NCI-H2081 treated with DMSO at 0.1 percent for 48 hours (cell line): Measurements from ENCODE around the gene RALGDS.
"Not testable (repeated sequence)": the region's sequence is repeated elsewhere in the genome, so short reads cannot be mapped to it uniquely, and the experiment has no call there.

Experiments
- DNase-seq: peaks from one replicate; lab custom pipeline; 2025; lab: John Stamatoyannopoulos, UW

Gene RALGDS

DNA sequence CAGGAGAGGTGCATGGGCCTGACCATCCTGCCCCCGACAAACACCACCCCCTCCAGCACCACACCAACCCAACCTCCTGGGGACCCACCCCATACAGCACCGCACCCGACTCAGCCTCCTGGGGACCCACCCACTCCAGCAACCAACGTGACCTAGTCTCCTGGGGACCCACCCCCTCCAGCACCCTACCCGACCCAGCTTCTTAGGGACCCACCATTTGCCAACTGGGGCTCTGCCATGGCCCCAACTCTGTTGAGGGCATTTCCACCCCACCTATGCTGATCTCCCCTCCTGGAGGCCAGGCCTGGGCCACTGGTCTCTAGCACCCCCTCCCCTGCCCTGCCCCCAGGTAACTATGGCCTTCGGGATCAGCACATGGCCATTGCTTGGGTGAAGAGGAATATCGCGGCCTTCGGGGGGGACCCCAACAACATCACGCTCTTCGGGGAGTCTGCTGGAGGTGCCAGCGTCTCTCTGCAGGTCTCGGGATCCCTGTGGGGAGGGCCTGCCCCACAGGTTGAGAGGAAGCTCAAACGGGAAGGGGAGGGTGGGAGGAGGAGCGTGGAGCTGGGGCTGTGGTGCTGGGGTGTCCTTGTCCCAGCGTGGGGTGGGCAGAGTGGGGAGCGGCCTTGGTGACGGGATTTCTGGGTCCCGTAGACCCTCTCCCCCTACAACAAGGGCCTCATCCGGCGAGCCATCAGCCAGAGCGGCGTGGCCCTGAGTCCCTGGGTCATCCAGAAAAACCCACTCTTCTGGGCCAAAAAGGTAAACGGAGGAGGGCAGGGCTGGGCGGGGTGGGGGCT lies 54.7 kb downstream of the RALGDS start:
- no peak for DNase-seq

DNA sequence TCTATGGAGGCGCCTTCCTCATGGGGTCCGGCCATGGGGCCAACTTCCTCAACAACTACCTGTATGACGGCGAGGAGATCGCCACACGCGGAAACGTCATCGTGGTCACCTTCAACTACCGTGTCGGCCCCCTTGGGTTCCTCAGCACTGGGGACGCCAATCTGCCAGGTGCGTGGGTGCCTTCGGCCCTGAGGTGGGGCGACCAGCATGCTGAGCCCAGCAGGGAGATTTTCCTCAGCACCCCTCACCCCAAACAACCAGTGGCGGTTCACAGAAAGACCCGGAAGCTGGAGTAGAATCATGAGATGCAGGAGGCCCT lies 56.0 kb downstream of the RALGDS start:
- DNase-seq = no peak

DNA sequence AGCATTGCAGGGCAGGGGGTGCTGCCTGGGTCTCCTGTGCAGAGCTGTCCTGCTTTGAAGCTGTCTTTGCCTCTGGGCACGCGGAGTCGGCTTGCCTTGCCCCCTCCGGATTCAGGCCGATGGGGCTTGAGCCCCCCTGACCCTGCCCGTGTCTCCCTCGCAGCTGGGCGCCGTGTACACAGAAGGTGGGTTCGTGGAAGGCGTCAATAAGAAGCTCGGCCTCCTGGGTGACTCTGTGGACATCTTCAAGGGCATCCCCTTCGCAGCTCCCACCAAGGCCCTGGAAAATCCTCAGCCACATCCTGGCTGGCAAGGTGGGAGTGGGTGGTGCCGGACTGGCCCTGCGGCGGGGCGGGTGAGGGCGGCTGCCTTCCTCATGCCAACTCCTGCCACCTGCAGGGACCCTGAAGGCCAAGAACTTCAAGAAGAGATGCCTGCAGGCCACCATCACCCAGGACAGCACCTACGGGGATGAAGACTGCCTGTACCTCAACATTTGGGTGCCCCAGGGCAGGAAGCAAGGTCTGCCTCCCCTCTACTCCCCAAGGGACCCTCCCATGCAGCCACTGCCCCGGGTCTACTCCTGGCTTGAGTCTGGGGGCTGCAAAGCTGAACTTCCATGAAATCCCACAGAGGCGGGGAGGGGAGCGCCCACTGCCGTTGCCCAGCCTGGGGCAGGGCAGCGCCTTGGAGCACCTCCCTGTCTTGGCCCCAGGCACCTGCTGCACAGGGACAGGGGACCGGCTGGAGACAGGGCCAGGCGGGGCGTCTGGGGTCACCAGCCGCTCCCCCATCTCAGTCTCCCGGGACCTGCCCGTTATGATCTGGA lies 56.6 kb downstream of the RALGDS start:
- no peak for DNase-seq

DNA sequence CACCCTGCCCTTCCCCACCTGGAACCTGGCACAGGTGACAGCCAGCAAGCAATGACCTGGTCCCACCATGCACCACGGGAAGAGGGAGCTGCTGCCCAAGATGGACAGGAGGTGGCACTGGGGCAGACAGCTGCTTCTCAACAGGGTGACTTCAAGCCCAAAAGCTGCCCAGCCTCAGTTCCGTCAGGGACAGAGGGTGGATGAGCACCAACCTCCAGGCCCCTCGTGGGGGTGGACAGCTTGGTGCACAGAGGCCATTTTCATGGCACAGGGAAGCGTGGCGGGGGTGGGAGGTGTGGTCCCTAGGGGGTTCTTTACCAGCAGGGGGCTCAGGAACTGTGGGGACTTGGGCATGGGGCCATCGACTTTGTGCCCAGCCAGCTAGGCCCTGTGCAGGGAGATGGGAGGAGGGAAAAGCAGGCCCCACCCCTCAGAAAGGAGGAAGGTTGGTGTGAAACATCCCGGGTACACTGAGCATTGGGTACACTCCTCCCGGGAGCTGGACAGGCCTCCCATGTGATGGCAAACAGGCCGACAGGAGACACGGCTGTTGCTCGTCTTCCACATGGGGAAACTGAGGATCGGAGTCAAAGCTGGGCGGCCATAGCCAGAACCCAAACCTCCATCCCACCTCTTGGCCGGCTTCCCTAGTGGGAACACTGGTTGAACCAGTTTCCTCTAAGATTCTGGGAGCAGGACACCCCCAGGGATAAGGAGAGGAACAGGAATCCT lies 57.4 kb downstream of the RALGDS start:
- DNase-seq = no peak

DNA sequence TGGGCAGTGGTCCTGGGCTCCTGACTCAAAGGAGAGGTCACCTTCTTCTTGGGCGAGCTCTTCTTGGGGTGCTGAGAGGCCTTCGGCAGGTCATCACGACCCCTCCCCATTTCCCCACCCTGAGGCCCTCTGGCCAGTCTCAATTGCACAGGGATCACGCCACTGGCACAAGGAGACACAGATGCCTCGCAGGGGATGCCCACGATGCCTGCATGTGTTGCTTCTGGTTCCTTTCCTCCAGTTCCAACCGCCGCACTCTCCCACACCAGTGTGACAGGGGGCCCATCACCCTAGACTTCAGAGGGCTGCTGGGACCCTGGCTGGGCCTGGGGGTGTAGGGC lies 57.9 kb downstream of the RALGDS start:
- no peak for DNase-seq

DNA sequence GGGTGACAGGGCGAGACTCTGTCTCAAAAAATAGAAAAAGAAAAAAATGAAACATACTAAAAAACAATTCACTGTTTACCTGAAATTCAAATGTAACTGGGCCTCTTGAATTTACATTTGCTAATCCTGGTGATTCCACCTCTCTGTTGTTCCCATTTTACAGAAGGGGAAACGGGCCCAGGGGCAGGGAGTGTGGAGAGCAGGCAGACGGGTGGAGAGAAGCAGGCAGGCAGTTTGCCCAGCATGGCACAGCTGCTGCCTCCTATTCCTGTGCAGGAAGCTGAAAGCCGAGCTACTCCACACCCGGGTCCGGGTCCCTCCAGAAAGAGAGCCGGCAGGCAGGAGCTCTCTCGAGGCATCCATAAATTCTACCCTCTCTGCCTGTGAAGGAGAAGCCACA lies 58.5 kb downstream of the RALGDS start:
- DNase-seq = not testable (repeated sequence)

DNA sequence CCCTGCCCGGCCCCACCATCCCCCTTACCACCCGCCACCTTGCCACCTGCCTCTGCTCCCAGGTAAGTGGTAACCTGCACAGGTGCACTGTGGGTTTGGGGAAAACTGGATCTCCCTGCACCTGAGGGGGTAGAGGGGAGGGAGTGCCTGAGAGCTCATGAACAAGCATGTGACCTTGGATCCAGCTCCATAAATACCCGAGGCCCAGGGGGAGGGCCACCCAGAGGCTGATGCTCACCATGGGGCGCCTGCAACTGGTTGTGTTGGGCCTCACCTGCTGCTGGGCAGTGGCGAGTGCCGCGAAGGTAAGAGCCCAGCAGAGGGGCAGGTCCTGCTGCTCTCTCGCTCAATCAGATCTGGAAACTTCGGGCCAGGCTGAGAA lies 59.3 kb downstream of the RALGDS start, which contains the start of gene CEL:
Gene CEL, plus strand, starts transcription at position 218 of the 382 bp plus-strand sequence. Its CDS starts 22 bp downstream, at position 240.
- DNase-seq = not testable (repeated sequence)

DNA sequence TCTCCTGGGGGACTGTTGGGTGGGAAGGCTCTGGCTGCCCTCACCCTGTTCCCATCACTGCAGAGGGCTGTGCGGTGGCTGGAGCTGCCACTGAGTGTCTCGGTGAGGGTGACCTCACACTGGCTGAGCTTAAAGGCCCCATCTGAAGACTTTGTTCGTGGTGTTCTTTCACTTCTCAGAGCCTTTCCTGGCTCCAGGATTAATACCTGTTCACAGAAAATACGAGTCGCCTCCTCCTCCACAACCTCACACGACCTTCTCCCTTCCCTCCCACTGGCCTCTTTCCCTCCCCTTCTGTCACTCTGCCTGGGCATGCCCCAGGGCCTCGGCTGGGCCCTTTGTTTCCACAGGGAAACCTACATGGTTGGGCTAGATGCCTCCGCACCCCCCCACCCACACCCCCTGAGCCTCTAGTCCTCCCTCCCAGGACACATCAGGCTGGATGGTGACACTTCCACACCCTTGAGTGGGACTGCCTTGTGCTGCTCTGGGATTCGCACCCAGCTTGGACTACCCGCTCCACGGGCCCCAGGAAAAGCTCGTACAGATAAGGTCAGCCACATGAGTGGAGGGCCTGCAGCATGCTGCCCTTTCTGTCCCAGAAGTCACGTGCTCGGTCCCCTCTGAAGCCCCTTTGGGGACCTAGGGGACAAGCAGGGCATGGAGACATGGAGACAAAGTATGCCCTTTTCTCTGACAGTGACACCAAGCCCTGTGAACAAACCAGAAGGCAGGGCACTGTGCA lies 59.8 kb downstream of the RALGDS start:
- DNase-seq = not testable (repeated sequence)

DNA sequence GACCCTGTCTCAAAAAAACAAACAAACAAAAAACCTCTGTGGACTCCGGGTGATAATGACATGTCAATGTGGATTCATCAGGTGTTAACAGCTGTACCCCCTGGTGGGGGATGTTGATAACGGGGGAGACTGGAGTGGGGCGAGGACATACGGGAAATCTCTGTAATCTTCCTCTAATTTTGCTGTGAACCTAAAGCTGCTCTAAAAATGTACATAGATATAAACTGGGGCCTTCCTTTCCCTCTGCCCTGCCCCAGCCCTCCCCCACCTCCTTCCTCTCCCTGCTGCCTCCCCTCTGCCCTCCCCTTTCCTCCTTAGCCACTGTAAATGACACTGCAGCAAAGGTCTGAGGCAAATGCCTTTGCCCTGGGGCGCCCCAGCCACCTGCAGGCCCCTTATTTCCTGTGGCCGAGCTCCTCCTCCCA lies 60.6 kb downstream of the RALGDS start:
- DNase-seq = no peak

DNA sequence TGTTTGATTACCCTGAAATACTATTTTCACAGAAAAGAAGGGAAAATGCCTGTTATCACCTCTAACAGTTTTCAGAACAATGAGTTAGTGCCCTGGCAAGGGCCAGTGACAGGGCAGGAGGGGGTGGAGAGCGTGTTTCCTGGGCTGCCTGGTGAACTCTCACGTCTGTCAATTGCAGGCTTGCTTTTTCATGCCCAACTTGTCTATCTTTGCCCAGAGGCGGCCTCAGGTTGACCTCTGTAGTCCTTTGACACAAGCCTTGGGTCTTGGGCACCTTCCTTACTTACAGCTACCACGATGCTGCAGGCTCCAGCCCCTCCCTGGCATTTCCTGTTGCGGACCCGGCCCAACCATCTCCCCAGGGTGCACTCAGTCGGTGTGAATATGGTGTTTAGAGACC lies 61.4 kb downstream of the RALGDS start:
- DNase-seq = no peak

DNA sequence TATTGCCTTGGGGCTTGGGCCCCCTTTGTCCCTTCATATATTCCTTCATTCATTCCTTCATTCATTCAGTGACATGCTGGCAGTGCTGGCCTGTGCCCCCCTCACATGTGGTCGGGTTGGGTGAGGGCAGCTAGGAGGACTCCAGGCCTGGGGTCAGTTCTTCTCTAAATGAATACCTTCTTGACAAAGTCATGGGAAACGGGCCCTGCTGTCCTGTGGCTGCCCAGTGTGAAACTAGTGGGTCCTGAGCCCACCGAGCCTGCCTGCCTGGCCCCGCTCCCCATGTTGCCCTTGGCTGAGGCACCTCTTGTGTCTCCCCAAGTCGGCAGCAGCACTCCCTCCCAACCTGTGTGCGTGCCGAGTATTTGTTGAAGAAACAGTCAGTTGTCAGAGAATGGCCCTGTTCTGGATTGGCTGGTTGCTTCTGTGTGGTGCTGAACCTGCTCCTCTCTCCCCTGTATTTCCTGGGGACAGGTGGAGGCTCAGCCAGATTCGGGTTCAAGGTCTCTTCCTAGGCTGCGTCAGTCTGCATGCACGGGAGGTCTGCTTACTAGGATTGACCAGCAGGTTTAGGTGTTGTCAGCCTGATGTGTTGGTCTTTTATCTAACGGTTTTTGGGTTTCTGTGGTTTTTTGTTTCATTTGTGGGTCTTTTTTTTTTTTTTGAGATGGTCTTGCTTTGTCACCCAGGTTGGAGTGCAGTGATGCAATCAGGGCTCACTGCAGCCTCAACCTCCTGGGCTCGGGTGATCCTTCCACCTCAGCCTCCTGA lies 62.3 kb downstream of the RALGDS start:
- no peak for DNase-seq

DNA sequence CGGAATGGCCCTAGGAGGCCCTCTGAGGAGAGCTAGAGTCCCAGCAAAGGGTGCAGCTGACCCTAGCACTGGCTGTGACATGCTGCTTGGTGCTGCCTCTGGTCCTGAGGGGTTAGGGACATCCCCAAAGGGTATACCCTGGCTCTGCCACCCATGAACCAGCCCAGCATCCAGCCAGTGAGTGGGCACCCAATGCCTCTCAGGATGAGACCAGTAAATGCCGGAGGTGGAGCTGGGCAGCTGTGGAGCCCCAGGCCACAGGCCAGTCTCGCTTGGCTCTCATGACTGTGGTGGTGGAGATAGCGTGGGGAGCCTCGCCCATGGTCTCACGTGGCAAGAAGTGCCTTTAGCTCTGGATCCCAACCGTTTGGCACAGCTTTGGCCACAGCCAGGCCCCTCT lies 63.0 kb downstream of the RALGDS start:
- DNase-seq = no peak

DNA sequence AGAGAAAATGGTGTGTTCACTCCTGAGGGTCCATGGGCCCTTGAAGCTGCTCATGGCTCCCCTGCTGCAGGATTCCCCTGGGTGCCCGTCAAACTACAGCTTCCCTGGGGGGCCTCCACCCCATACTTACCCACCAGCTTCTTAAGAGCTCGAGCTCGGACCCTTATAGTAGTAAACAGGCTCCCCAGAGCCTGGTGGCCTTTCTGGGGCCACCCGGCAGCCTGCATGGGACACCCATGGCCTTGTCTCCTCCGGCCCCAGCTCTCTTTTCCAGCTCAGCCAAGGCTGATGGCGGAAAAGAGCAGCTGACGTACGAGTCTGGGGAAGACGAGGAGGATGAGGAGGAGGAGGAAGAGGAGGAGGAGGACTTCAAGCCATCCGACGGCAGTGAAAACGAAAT lies 63.5 kb downstream of the RALGDS start:
- no peak for DNase-seq

DNA sequence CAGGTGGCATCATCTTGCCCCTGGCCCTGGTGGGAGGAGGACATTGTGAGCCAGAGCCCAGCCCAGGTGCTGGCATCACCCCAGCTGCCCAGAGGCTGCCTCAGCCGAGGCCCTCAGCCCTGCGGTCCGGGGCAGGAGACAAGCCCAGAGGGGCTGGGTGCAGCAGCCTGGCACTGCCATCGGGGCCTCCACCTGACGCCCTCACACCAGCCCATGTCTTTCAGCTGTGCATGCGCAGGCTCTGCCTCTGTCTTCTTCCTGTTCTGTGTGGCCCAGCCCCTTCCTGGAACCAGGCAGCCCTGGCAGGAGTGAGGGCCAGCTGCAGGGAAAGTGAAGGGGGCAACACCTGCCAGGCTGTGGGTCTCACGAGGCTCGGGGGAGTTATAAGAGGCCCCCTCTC lies 64.0 kb downstream of the RALGDS start:
- DNase-seq = no peak

DNA sequence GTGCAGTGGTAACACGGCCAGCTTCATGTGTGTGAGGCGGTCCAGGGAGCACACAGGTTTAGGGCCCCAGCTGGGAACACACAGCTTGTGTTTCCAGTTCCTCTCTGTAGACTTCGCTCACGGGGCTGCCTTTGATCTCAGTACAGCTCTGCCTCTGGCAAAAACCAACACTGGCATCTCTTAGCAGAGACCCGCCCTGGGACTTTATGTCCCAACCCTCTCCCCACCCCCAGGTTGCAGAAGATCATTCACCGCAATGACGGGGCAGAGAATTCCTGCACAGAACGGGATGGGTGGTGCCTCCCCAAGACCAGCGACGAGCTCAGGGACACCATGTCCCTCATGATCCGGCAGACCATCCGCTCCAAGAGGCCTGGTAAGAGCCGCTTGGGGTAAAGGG lies 64.5 kb downstream of the RALGDS start:
- no peak for DNase-seq

DNA sequence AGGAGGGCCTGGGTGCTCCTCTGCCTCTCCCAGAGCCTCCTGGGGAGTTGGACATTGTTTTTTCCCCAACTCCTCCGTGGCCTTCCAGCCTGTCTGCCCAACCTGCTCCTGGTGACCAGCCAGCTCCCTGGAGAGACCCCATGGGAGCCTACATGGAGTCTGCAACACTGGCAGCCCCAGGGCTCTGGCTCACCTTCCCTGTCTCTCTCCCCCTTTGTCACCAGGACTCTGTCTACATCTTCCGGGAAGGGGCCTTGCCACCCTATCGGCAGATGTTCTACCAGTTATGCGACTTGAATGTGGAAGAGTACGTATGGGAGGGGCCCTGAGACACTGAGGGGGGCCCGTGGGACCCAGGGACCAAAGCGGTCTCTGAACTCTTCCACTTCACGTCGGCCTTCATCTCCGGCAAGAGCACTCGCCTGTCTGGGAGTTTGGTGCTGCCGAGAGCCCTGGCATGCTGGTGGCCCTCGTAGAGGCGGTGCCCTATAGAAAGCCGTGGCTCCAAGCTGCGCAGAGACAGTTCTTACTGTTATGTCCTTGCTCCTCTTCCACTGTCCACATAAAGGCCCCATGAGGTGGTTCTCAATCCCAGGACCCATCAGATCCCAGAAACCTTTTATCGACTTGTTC lies 65.1 kb downstream of the RALGDS start:
- no peak for DNase-seq

DNA sequence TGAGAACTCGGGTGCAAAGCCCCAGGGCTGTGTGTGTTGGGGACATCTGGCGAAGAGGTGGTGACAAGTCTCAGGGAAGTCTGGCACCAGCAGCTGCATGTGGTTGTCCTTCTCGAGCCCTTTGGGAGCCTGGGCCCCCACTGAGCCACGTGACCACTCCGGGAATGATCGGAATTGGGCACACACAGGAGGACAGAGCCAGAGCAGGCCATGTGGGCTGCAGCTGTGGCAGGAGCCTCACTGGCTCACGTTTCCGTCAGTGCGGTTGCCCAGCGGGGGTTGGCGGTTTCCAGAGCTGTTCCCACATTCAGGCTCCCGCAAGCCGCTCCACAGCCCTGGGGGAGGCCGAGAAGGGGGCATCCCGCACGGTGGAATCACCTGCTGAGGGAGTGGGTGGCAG lies 66.1 kb downstream of the RALGDS start:
- DNase-seq = no peak

DNA sequence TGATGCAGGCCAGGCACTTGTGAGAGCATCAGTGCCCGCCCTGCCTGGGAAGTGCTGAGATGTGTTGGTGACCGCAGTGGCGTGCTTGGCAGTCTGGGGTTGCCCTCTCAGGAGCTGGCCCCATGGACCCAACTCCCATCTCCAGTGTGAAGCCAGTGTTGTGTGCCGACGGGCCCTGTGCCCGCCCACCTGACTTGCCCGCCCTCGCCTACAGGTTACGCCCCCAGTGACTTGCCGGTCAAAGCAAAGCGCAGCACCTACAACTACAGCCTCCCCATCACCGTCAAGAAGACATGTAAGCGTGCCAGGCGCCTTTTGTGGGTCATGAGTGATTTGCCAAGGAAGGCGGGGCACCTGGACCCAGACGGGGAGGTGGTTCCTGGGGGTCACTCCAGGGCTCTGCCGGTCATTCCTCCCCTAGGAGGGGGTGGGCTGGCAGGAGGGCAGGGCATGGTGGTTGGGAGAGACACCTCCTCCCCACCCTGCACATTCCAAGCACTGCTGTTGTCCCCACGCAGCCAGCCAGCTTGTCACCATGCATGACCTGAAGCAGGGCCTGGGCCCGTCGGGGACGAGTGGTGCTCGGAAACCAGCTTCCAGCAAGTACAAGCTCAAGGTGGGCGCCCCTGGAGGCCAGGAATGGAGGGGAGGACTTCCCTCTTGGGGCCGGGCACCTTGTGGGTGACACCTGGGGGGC lies 66.7 kb downstream of the RALGDS start:
- no peak for DNase-seq

DNA sequence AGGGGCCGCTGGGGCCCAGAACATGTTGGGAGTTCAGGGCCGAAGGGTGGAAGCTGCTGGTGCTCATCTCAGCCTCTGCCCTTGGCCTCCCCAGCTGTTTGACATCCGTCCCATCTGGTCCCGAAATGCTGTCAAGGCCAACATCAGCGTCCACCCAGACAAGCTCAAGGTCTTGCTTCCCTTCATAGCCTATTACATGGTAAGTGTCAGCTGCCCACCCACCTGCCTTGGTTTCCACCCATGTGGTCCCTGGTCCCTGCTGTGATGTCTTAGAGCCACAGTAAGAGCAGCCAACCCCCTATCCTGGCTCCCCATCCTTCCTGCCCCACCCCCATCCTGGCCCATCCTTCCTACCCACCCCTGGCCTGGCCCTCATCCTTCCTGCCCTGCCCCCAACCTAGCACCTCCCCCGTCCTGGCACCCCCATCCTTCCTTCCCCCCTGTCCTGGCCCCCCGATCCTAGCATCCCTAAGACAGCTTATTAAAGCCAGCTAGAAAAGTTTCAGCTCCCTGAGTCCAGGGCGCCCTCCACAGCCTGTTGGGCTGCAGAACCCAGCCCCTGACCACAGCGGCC lies 69.0 kb downstream of the RALGDS start:
- no peak for DNase-seq
